ENCODE measurements around the gene TBX2. TPM values are rescaled to one million over a fixed set of nuclear protein-coding genes. Genes with fewer than 3 reads are reported as not detected.

The TBX2 gene
- total and polyA plus RNA-seq, 5 experiments from 2014 or later = 0.13 TPM; not detected in 4

- POLR2A ChIA-PET = no interaction called here
- no peaks in the 10 kb centered on the region for H3K9me3 Mint-ChIP-seq
- no peak for DNase-seq
- peak overlapping the region in 3 of 10 donors; percentile 8 to 56 (median 22) for H3K4me3 Mint-ChIP-seq
- peaks cover 10 to 34% (median 21%) of the 10 kb centered on the region in 5 donors for H3K27me3 Mint-ChIP-seq
- ATAC-seq = no peak
- peak overlapping the region in 2 of 10 donors; percentile 20 to 25 for H3K27ac Mint-ChIP-seq
- peaks cover 8 to 18% (median 15%) of the 10 kb centered on the region in 4 donors for H3K4me1 Mint-ChIP-seq
- H3K36me3 Mint-ChIP-seq = peaks cover 0 to 9% (median 5%) of the 10 kb centered on the region in 3 donors
These were observed 4.8 kb upstream of the TBX2 start for GRCh38 chr17:61394630-61395408.

- Mint-ChIP-seq H3K4me3 (peak overlapping the region in 3 of 10 donors; percentile 22 to 53 (median 26)), H3K4me1 (peaks cover 8 to 18% (median 14%) of the 10 kb centered on the region in 4 donors), H3K27me3 (peaks cover 10 to 31% (median 21%) of the 10 kb centered on the region in 5 donors), H3K36me3 (peaks cover 0 to 9% (median 5%) of the 10 kb centered on the region in 3 donors), H3K9me3 (no peaks in the 10 kb centered on the region), H3K27ac (peak overlapping the region in 1 of 10 donors; percentile 25)
- DNase-seq = no peak
- POLR2A ChIA-PET = no interaction called here
- no peak for ATAC-seq
These were observed 4.1 kb upstream of the TBX2 start for GRCh38 chr17:61395409-61395982.

GRCh38 chr17:61395983-61396585, 3.6 kb upstream of the TBX2 start:
- ATAC-seq (no peak), DNase-seq (no peak)
- Mint-ChIP-seq H3K4me1 (peaks cover 10 to 24% (median 20%) of the 10 kb centered on the region in 4 donors), H3K4me3 (no peak overlapping the region), H3K36me3 (peaks cover 0 to 9% (median 5%) of the 10 kb centered on the region in 3 donors), H3K27ac (no peak overlapping the region), H3K9me3 (no peaks in the 10 kb centered on the region), H3K27me3 (peaks cover 12 to 36% (median 25%) of the 10 kb centered on the region in 5 donors)
- POLR2A ChIA-PET = no interaction called here

- peaks cover 0 to 9% (median 5%) of the 10 kb centered on the region in 3 donors for H3K36me3 Mint-ChIP-seq
- H3K9me3 Mint-ChIP-seq = peaks cover 0 to 2% (median 0%) of the 10 kb centered on the region in 9 donors
- H3K27me3 Mint-ChIP-seq = peaks cover 16 to 42% (median 29%) of the 10 kb centered on the region in 5 donors
- POLR2A ChIA-PET = no interaction called here
- H3K27ac Mint-ChIP-seq = no peak overlapping the region
- ATAC-seq (no peak), DNase-seq (no peak)
- H3K4me3 Mint-ChIP-seq = no peak overlapping the region
- H3K4me1 Mint-ChIP-seq = peaks cover 12 to 29% (median 25%) of the 10 kb centered on the region in 4 donors
These were observed 3.0 kb upstream of the TBX2 start for GRCh38 chr17:61396586-61397085.

- Mint-ChIP-seq H3K9me3 (peaks cover 0 to 2% (median 0%) of the 10 kb centered on the region in 9 donors), H3K4me3 (peak overlapping the region in 3 of 10 donors; percentile 69 to 77 (median 75)), H3K27me3 (peaks cover 17 to 47% (median 31%) of the 10 kb centered on the region in 5 donors), H3K36me3 (peaks cover 0 to 8% (median 3%) of the 10 kb centered on the region in 3 donors), H3K4me1 (peaks cover 12 to 30% (median 27%) of the 10 kb centered on the region in 4 donors), H3K27ac (no peak overlapping the region)
- POLR2A ChIA-PET = no interaction called here
- no peak for ATAC-seq
- no peak for DNase-seq
These were observed 2.4 kb upstream of the TBX2 start for GRCh38 chr17:61397086-61397842.

GRCh38 chr17:61398721-61399130, 917 bp upstream of the TBX2 start:
- Mint-ChIP-seq H3K9me3 (peaks cover 0 to 2% (median 0%) of the 10 kb centered on the region in 9 donors), H3K27me3 (peaks cover 27 to 62% (median 45%) of the 10 kb centered on the region in 5 donors), H3K4me1 (peaks cover 21 to 44% (median 41%) of the 10 kb centered on the region in 4 donors), H3K27ac (peak overlapping the region in 3 of 10 donors; percentile 45 to 66 (median 58)), H3K36me3 (peaks cover 0 to 5% (median 0%) of the 10 kb centered on the region in 3 donors), H3K4me3 (peak overlapping the region in 9 of 10 donors; percentile 63 to 87 (median 75))
- POLR2A ChIA-PET = no interaction called here
- DNase-seq (no peak), ATAC-seq (no peak)

GRCh38 chr17:61400066-61400716, 548 bp downstream of the TBX2 start:
- Mint-ChIP-seq H3K9me3 (peaks cover 0 to 2% (median 0%) of the 10 kb centered on the region in 9 donors), H3K4me3 (peak overlapping the region in 8 of 10 donors; percentile 43 to 83 (median 61)), H3K27me3 (peaks cover 32 to 64% (median 47%) of the 10 kb centered on the region in 5 donors), H3K36me3 (peaks cover 0 to 5% (median 0%) of the 10 kb centered on the region in 3 donors), H3K4me1 (peaks cover 23 to 50% (median 49%) of the 10 kb centered on the region in 4 donors), H3K27ac (no peak overlapping the region)
- DNase-seq (no peak), ATAC-seq (no peak)
- POLR2A ChIA-PET = no interaction called here

- peaks cover 0 to 2% (median 0%) of the 10 kb centered on the region in 9 donors for H3K9me3 Mint-ChIP-seq
- POLR2A ChIA-PET = no interaction called here
- ATAC-seq (no peak), DNase-seq (no peak)
- peak overlapping the region; percentile 20 to 83 (median 63) for H3K4me3 Mint-ChIP-seq
- peaks cover 29 to 59% (median 42%) of the 10 kb centered on the region in 5 donors for H3K27me3 Mint-ChIP-seq
- peaks cover 21 to 50% (median 48%) of the 10 kb centered on the region in 4 donors for H3K4me1 Mint-ChIP-seq
- peaks cover 0 to 5% (median 0%) of the 10 kb centered on the region in 3 donors for H3K36me3 Mint-ChIP-seq
- peak overlapping the region in 1 of 10 donors; percentile 46 for H3K27ac Mint-ChIP-seq
These were observed 1.2 kb downstream of the TBX2 start for GRCh38 chr17:61400717-61401388.

GRCh38 chr17:61401389-61402072, 1.9 kb downstream of the TBX2 start:
- ATAC-seq (no peak), DNase-seq (no peak)
- POLR2A ChIA-PET = no interaction called here
- H3K4me1 Mint-ChIP-seq = peaks cover 21 to 50% (median 48%) of the 10 kb centered on the region in 4 donors
- H3K27ac Mint-ChIP-seq = peak overlapping the region in 1 of 10 donors; percentile 53
- peak overlapping the region in 9 of 10 donors; percentile 2 to 83 (median 67) for H3K4me3 Mint-ChIP-seq
- peaks cover 0 to 2% (median 0%) of the 10 kb centered on the region in 9 donors for H3K9me3 Mint-ChIP-seq
- H3K27me3 Mint-ChIP-seq = peaks cover 31 to 64% (median 48%) of the 10 kb centered on the region in 5 donors
- peaks cover 0 to 5% (median 0%) of the 10 kb centered on the region in 3 donors for H3K36me3 Mint-ChIP-seq

- DNase-seq = no peak
- peaks cover 21 to 50% (median 48%) of the 10 kb centered on the region in 4 donors for H3K4me1 Mint-ChIP-seq
These were observed 2.5 kb downstream of the TBX2 start for GRCh38 chr17:61402073-61402541.

More at GRCh38 chr17:61402073-61402541, 2.5 kb downstream of the TBX2 start:
- Mint-ChIP-seq H3K36me3 (peaks cover 0 to 5% (median 0%) of the 10 kb centered on the region in 3 donors), H3K27ac (peak overlapping the region in 1 of 10 donors; percentile 72), H3K27me3 (peaks cover 33 to 69% (median 54%) of the 10 kb centered on the region in 5 donors), H3K9me3 (peaks cover 0 to 2% (median 0%) of the 10 kb centered on the region in 9 donors), H3K4me3 (peak overlapping the region in 8 of 10 donors; percentile 31 to 84 (median 74))
- ATAC-seq = no peak
- POLR2A ChIA-PET = no interaction called here
